ENCODE measurements around the gene LRP1B. TPM values are rescaled to one million over a fixed set of nuclear protein-coding genes. Genes with fewer than 3 reads are reported as not detected.

Gene LRP1B
- total and polyA plus RNA-seq, 2 donors (not counting 1 experiment from before 2014, with no cell fraction given), result not detected

- H3K36me3 ChIP-seq (replicated peaks in 1 of 2; ENCODE audit: control extremely low read depth in 1 of 2, control insufficient read depth in 1 of 2, extremely low read depth in 1 of 2, insufficient read depth in 2 of 2, low read length in 1 of 2), result no peaks in the 10 kb centered on the region
- H3K27ac Mint-ChIP-seq, result no peak overlapping the region
- H3K9ac ChIP-seq (ENCODE audit: low read length), result no peak overlapping the region
- no peak overlapping the region for H3K4me3 Mint-ChIP-seq
- H3K9me3 ChIP-seq (ENCODE audit: control extremely low read depth in 1 of 3, control insufficient read depth in 2 of 3, insufficient read depth in 1 of 3, low read length in 2 of 3), result no peaks in the 10 kb centered on the region
- no peaks in the 10 kb centered on the region for H4K20me1 ChIP-seq (ENCODE audit: control insufficient read depth, insufficient read depth, low read length, poor library complexity, severe bottlenecking)
- ChIA-PET CTCF (no interaction called here), POLR2A (no interaction called here)
- no peak overlapping the region for H3K27ac ChIP-seq (ENCODE audit: low read length in 2 of 2)
- no peak overlapping the region for H2AFZ ChIP-seq (ENCODE audit: insufficient read depth, low read depth, low read length, poor library complexity, severe bottlenecking)
- no peaks in the 10 kb centered on the region for H3K4me1 ChIP-seq (ENCODE audit: control insufficient read depth in 2 of 2, insufficient read depth in 2 of 2, low read length in 2 of 2)
- no peak overlapping the region for H3K4me2 ChIP-seq (replicated peaks; ENCODE audit: low read depth, low read length, poor library complexity, severe bottlenecking)
- no peak for DNase-seq
- no peaks in the 10 kb centered on the region for H3K4me1 Mint-ChIP-seq
- no peak overlapping the region for H3K4me3 ChIP-seq (ENCODE audit: control extremely low read depth in 1 of 5, extremely low read depth in 1 of 5, insufficient read depth in 1 of 5, low read depth in 2 of 5, low read length in 4 of 5)
- TF ChIP-seq, protein P1, sequence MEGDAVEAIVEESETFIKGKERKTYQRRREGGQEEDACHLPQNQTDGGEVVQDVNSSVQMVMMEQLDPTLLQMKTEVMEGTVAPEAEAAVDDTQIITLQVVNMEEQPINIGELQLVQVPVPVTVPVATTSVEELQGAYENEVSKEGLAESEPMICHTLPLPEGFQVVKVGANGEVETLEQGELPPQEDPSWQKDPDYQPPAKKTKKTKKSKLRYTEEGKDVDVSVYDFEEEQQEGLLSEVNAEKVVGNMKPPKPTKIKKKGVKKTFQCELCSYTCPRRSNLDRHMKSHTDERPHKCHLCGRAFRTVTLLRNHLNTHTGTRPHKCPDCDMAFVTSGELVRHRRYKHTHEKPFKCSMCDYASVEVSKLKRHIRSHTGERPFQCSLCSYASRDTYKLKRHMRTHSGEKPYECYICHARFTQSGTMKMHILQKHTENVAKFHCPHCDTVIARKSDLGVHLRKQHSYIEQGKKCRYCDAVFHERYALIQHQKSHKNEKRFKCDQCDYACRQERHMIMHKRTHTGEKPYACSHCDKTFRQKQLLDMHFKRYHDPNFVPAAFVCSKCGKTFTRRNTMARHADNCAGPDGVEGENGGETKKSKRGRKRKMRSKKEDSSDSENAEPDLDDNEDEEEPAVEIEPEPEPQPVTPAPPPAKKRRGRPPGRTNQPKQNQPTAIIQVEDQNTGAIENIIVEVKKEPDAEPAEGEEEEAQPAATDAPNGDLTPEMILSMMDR (IDR thresholded peaks at IDR 0.05), result no peak
- no peak for TF ChIP-seq EZH2 (IDR thresholded peaks at IDR 0.05; ENCODE audit: borderline replicate concordance, insufficient read depth, low read depth, low read length, poor library complexity, severe bottlenecking)
- H3K79me2 ChIP-seq (ENCODE audit: control insufficient read depth, insufficient read depth, low read length), result no peaks in the 10 kb centered on the region
- no peaks in the 10 kb centered on the region for H3K27me3 Mint-ChIP-seq
- intact Hi-C loops (cut with micrococcal nuclease), result no loop called here
- no CpG with 5 or more reads among the region's 2 CpGs for WGBS (ENCODE audit: insufficient coverage)
- no peaks in the 10 kb centered on the region for H3K27me3 ChIP-seq (replicated peaks in 1 of 4; ENCODE audit: control extremely low read depth in 1 of 4, control insufficient read depth in 3 of 4, insufficient read depth in 4 of 4, low read length in 3 of 4)
- no peaks in the 10 kb centered on the region for H3K9me3 Mint-ChIP-seq (ENCODE audit: insufficient read depth)
- no peak for ATAC-seq (ENCODE audit: low read depth)
Observed at GRCh38 chr2:142104134-142104758, 26.6 kb downstream of the LRP1B start.

GRCh38 chr2:142100970-142101369 is 29.8 kb downstream of the LRP1B start:
- Mint-ChIP-seq H3K27ac (no peak overlapping the region), H3K9me3 (ENCODE audit: insufficient read depth) (no peaks in the 10 kb centered on the region)

More at GRCh38 chr2:142100970-142101369, 29.8 kb downstream of the LRP1B start:
- ATAC-seq (ENCODE audit: low read depth) (no peak), DNase-seq (no peak)
- WGBS (ENCODE audit: insufficient coverage), result no CpG with 5 or more reads among the region's 1 CpG
- no peak overlapping the region for H3K4me2 ChIP-seq (replicated peaks; ENCODE audit: low read depth, low read length, poor library complexity, severe bottlenecking)
- intact Hi-C loops (cut with micrococcal nuclease), result no loop called here
- CTCF ChIA-PET, result no interaction called here
- POLR2A ChIA-PET, result no interaction called here
- TF ChIP-seq, protein P1 (IDR thresholded peaks at IDR 0.05), result no peak
- TF ChIP-seq EZH2 (IDR thresholded peaks at IDR 0.05; ENCODE audit: borderline replicate concordance, insufficient read depth, low read depth, low read length, poor library complexity, severe bottlenecking), result no peak
- no peak overlapping the region for H3K4me3 Mint-ChIP-seq
- H2AFZ ChIP-seq (ENCODE audit: insufficient read depth, low read depth, low read length, poor library complexity, severe bottlenecking), result no peak overlapping the region
- no peak overlapping the region for H3K4me3 ChIP-seq (ENCODE audit: control extremely low read depth in 1 of 5, extremely low read depth in 1 of 5, insufficient read depth in 1 of 5, low read depth in 2 of 5, low read length in 4 of 5)
- no peaks in the 10 kb centered on the region for H3K27me3 ChIP-seq (replicated peaks in 1 of 4; ENCODE audit: control extremely low read depth in 1 of 4, control insufficient read depth in 3 of 4, insufficient read depth in 4 of 4, low read length in 3 of 4)
- no peaks in the 10 kb centered on the region for H3K36me3 ChIP-seq (replicated peaks in 1 of 2; ENCODE audit: control extremely low read depth in 1 of 2, control insufficient read depth in 1 of 2, extremely low read depth in 1 of 2, insufficient read depth in 2 of 2, low read length in 1 of 2)
- H3K27me3 Mint-ChIP-seq, result no peaks in the 10 kb centered on the region
- no peaks in the 10 kb centered on the region for H3K4me1 ChIP-seq (ENCODE audit: control insufficient read depth in 2 of 2, insufficient read depth in 2 of 2, low read length in 2 of 2)
- H3K9me3 ChIP-seq (ENCODE audit: control extremely low read depth in 1 of 3, control insufficient read depth in 2 of 3, insufficient read depth in 1 of 3, low read length in 2 of 3), result no peaks in the 10 kb centered on the region
- H3K79me2 ChIP-seq (ENCODE audit: control insufficient read depth, insufficient read depth, low read length), result no peaks in the 10 kb centered on the region
- H3K4me1 Mint-ChIP-seq, result no peaks in the 10 kb centered on the region
- H3K27ac ChIP-seq (ENCODE audit: low read length in 2 of 2), result no peak overlapping the region
- no peaks in the 10 kb centered on the region for H4K20me1 ChIP-seq (ENCODE audit: control insufficient read depth, insufficient read depth, low read length, poor library complexity, severe bottlenecking)
- H3K9ac ChIP-seq (ENCODE audit: low read length), result no peak overlapping the region
